BJ (cell line): ENCODE results near the gene DHX34. TPM values are rescaled to one million over a fixed set of nuclear protein-coding genes. Genes with fewer than 3 reads are reported as not detected.

Experiments used
- CTCF ChIA-PET: fragments of 350-600 bp; formaldehyde crosslinking; extraction: SDS; loops from one replicate; lab custom pipeline; 2021; ENCODE audit warnings: antibody characterized with exemption, inconsistent platforms; lab: Yijun Ruan, JAX
- POLR2A ChIA-PET: fragments of 300-600 bp; sonication (Branson Sonifier 250); formaldehyde crosslinking; extraction: SDS; loops from one replicate; lab custom pipeline; 2021; ENCODE audit warnings: antibody characterized with exemption; lab: Charles Lee
- DNase-seq: peaks from one replicate; pipeline ENCODE4 v3.0.0-alpha.2; 2011; ENCODE audit warnings: low read depth
- H3K27me3 ChIP-seq: 2 replicates; pipeline ENCODE4 v1.6.0; 2011; ENCODE audit warnings: low read length; ENCODE audit not compliant: control insufficient read depth, insufficient read depth
- H3K36me3 ChIP-seq: 2 replicates; pipeline ENCODE4 v1.5.1; 2011; ENCODE audit warnings: low read length; ENCODE audit not compliant: control insufficient read depth, insufficient read depth
- H3K4me3 ChIP-seq: 2 replicates; pipeline ENCODE4 v1.5.1; 2011; ENCODE audit warnings: low read depth, mild to moderate bottlenecking, control low read depth, low read length
- polyA plus RNA-seq: library from polyadenylated mRNA; depleted of rRNA; stranded (reverse); fragments of >200 nt; gene quantifications from 2 replicates; pipeline ENCODE4 v1.2.3, GENCODE V29; 2011
- TF ChIP-seq, protein P1 (sequence below): IDR thresholded peaks from 2 replicates; pipeline ENCODE4 v1.5.1; 2011; ENCODE audit warnings: low read depth, mild to moderate bottlenecking, control low read depth, inconsistent platforms, low read length, moderate library complexity; ENCODE audit not compliant: insufficient read depth

The DHX34 gene
- polyA plus RNA-seq, 1 experiment, result 6.4 TPM

DNA sequence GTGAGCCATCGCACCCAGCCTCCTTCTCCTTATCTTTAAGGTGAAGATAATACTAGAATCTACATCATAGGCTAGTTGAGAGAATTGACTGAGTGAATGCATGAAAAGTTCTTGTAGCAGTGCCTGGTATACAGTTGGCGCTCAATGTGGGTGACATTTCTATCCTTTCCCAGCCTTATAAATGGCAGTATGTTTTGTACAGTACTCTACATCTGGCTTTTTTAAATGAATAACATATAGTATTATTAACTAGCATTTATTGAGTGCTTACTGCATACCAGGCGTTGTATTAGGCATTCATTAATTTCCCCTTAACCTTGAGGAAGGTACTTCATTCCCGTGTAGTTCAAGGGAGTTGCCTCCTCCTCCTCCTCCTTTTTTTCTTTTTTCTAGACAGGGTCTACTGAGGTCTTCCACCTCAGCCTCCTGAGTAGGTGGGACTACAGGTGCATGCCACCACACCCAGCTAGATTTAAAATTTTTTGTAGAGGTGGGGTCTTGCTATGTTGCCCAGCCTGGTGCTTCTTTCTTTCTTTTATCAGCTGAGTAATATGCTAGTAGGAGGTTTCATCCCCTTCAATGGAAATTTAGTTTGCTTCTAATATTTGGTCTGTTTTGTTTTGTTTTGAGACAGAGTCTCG is 36.6 kb upstream of the DHX34 start:
- no peaks in the 10 kb centered on the region for H3K36me3 ChIP-seq
- TF ChIP-seq, protein P1, sequence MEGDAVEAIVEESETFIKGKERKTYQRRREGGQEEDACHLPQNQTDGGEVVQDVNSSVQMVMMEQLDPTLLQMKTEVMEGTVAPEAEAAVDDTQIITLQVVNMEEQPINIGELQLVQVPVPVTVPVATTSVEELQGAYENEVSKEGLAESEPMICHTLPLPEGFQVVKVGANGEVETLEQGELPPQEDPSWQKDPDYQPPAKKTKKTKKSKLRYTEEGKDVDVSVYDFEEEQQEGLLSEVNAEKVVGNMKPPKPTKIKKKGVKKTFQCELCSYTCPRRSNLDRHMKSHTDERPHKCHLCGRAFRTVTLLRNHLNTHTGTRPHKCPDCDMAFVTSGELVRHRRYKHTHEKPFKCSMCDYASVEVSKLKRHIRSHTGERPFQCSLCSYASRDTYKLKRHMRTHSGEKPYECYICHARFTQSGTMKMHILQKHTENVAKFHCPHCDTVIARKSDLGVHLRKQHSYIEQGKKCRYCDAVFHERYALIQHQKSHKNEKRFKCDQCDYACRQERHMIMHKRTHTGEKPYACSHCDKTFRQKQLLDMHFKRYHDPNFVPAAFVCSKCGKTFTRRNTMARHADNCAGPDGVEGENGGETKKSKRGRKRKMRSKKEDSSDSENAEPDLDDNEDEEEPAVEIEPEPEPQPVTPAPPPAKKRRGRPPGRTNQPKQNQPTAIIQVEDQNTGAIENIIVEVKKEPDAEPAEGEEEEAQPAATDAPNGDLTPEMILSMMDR, result no peak
- H3K27me3 ChIP-seq, result no peaks in the 10 kb centered on the region; the same call in 1 of the 2 replicates
- CTCF ChIA-PET, result no interaction called here
- no peak overlapping the region for H3K4me3 ChIP-seq
- no peak for DNase-seq
- POLR2A ChIA-PET, result no interaction called here

DNA sequence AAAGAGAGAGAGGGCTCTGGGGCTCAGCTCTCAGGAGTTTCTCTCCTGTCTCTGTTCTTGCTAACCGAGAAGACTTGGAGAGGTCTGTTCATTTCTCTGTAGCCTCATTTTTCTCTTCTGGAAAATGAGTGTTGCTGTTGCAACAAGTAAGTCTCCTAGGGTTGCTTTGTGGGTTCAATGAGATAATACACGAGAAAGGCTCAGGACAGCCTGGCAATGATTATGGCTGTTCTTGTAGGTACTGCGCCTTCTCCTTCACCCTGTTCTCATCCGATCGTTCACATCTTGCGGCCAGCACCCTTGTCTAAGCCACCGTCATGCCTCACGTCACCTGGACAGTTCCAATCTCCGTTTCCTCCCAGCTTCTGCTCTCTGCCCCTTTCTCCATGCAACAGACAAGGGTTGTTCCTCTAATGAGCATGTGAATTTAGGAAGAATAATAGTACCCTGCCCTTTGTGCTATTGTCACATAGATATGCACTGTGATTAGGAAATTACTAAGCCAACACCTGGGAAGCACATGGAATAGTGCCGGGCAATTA is 35.3 kb upstream of the DHX34 start:
- TF ChIP-seq, protein P1, result no peak
- Histone ChIP-seq H3K4me3 (no peak overlapping the region), H3K36me3 (no peaks in the 10 kb centered on the region), H3K27me3 (no peaks in the 10 kb centered on the region; the same call in 1 of the 2 replicates)
- POLR2A ChIA-PET, result no interaction called here
- DNase-seq, result no peak
- CTCF ChIA-PET, result interaction anchor here (3.6 kb wide), 1 partner anchor 35 kb away, joined by 17 read pairs; the partner anchor contains the start of gene DHX34

- ChIA-PET CTCF (interaction anchor here (1.6 to 3.6 kb wide), 2 partner anchors 9 to 34 kb away, joined by 5 to 17 read pairs; partner anchors contain the start of gene DHX34), POLR2A (no interaction called here)
- DNase-seq, result peak; percentile 66
- no peaks in the 10 kb centered on the region for H3K36me3 ChIP-seq
- TF ChIP-seq, protein P1, result no peak
- H3K27me3 ChIP-seq, result no peaks in the 10 kb centered on the region; the same call in 1 of the 2 replicates
- no peak overlapping the region for H3K4me3 ChIP-seq
Measured at GRCh38 chr19:47315125-47315821, 33.8 kb upstream of the DHX34 start.

GRCh38 chr19:47316513-47316912 is 32.6 kb upstream of the DHX34 start:
- no peak overlapping the region for H3K4me3 ChIP-seq
- no peak for DNase-seq
- POLR2A ChIA-PET, result no interaction called here
- H3K36me3 ChIP-seq, result no peaks in the 10 kb centered on the region
- CTCF ChIA-PET, result interaction anchor here (1.0 to 3.6 kb wide), 5 partner anchors 11 to 32 kb away, joined by 3 to 17 read pairs (median 3); partner anchors contain the start of gene DHX34
- no peaks in the 10 kb centered on the region; the same call in 1 of the 2 replicates for H3K27me3 ChIP-seq
- TF ChIP-seq, protein P1, result no peak
